Measurements from ENCODE around the gene SMYD3. TPM values are rescaled to one million over a fixed set of nuclear protein-coding genes. Genes with fewer than 3 reads are reported as not detected.

Gene SMYD3
- total RNA-seq, 1 experiment from 2014 or later, result 29.6 TPM

DNA sequence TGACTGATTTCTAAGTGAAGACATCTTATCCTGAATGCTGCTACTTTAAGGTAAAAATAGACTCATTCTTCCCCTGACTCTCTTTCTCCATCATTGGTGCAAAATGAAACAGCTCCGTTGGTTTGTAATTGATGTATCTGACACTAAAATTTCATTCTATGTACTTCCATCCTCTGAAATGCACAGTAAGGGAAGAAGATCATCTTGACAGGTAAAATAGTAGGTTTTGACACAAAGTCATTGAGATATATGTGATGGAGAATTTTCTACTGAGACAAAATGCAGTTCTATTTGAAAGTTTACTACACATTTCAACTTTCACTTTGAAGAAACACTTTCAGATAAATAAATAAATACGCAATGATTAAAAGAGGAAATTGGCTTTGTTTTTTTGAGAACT, 348.9 kb downstream of the SMYD3 start:
- Histone ChIP-seq H3K4me2 (no peak overlapping the region), H3K36me3 (ENCODE audit: low read depth) (no peaks in the 10 kb centered on the region), H3F3A (ENCODE audit: insufficient read depth, low read depth) (no peaks in the 10 kb centered on the region), H3K27ac (no peak overlapping the region), H3K4me1 (replicated peaks; ENCODE audit: insufficient read depth) (no peaks in the 10 kb centered on the region), H3K9me3 (ENCODE audit: insufficient read depth, low read depth) (no peaks in the 10 kb centered on the region), H4K20me1 (ENCODE audit: insufficient read depth) (no peaks in the 10 kb centered on the region), H3K9me2 (ENCODE audit: insufficient read depth) (no peaks in the 10 kb centered on the region), H3K79me2 (ENCODE audit: low read depth) (no peaks in the 10 kb centered on the region), H2AFZ (no peak overlapping the region), H3K4me3 (no peak overlapping the region), H3K27me3 (ENCODE audit: insufficient read depth, low read depth) (no peaks in the 10 kb centered on the region)
- TF ChIP-seq CTCF (conservative IDR thresholded peaks at IDR 0.05) (no peak), EZH2 (IDR thresholded peaks at IDR 0.05; ENCODE audit: low read depth) (no peak)
- DNase-seq, result no peak
- CTCF ChIA-PET, result no interaction called here
- BruUV-seq (replicated peaks), result no TSS peak
- POLR2A ChIA-PET (ENCODE audit: unreplicated experiment), result no interaction called here
- intact Hi-C loops (cut with micrococcal nuclease; ENCODE audit: unreplicated experiment), result no loop called here

DNA sequence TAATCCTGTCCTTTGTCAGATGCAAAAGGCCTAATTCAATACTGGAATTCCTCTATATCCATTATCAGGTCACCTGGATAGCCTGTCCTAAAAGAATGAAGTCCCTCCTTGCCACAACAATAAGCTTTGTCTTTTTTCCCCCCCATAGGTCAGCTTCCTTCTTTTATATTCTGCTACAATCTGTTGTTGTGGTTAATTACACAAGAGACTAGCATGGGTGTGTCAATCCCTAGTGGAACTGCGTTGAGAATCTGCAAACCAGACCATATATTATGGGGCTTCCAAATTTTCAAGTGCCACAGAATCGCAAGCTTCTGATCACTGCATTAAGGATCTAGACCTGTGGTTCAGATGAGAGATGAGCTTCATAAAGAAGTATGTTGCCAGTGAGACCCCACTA, 349.6 kb downstream of the SMYD3 start:
- Histone ChIP-seq H3K4me2 (no peak overlapping the region), H2AFZ (no peak overlapping the region), H3K36me3 (ENCODE audit: low read depth) (no peaks in the 10 kb centered on the region), H3F3A (ENCODE audit: insufficient read depth, low read depth) (no peaks in the 10 kb centered on the region), H4K20me1 (ENCODE audit: insufficient read depth) (no peaks in the 10 kb centered on the region), H3K79me2 (ENCODE audit: low read depth) (no peaks in the 10 kb centered on the region), H3K9me3 (ENCODE audit: insufficient read depth, low read depth) (no peaks in the 10 kb centered on the region), H3K4me3 (no peak overlapping the region), H3K27me3 (ENCODE audit: insufficient read depth, low read depth) (no peaks in the 10 kb centered on the region), H3K9me2 (ENCODE audit: insufficient read depth) (no peaks in the 10 kb centered on the region), H3K4me1 (replicated peaks; ENCODE audit: insufficient read depth) (no peaks in the 10 kb centered on the region), H3K27ac (no peak overlapping the region)
- ChIA-PET CTCF (no interaction called here), POLR2A (ENCODE audit: unreplicated experiment) (no interaction called here)
- intact Hi-C loops (cut with micrococcal nuclease; ENCODE audit: unreplicated experiment), result no loop called here
- no TSS peak for BruUV-seq (replicated peaks)
- DNase-seq, result no peak
- TF ChIP-seq EZH2 (IDR thresholded peaks at IDR 0.05; ENCODE audit: low read depth) (no peak), CTCF (conservative IDR thresholded peaks at IDR 0.05) (no peak)

GRCh38 chr1:246156847-246157246, 350.2 kb downstream of the SMYD3 start:
- Histone ChIP-seq H3K4me1 (replicated peaks; ENCODE audit: insufficient read depth) (no peaks in the 10 kb centered on the region), H3K27me3 (ENCODE audit: insufficient read depth, low read depth) (no peaks in the 10 kb centered on the region), H3F3A (ENCODE audit: insufficient read depth, low read depth) (no peaks in the 10 kb centered on the region), H3K4me3 (no peak overlapping the region), H3K36me3 (ENCODE audit: low read depth) (no peaks in the 10 kb centered on the region), H3K79me2 (ENCODE audit: low read depth) (no peaks in the 10 kb centered on the region), H3K9me3 (ENCODE audit: insufficient read depth, low read depth) (no peaks in the 10 kb centered on the region), H3K9me2 (ENCODE audit: insufficient read depth) (no peaks in the 10 kb centered on the region), H4K20me1 (ENCODE audit: insufficient read depth) (no peaks in the 10 kb centered on the region), H3K4me2 (no peak overlapping the region), H2AFZ (no peak overlapping the region), H3K27ac (no peak overlapping the region)
- no peak for TF ChIP-seq CTCF (conservative IDR thresholded peaks at IDR 0.05)
- CTCF ChIA-PET, result no interaction called here
- POLR2A ChIA-PET (ENCODE audit: unreplicated experiment), result no interaction called here
- BruUV-seq (replicated peaks), result no TSS peak
- intact Hi-C loops (cut with micrococcal nuclease; ENCODE audit: unreplicated experiment), result no loop called here
- no peak for DNase-seq
